Muscle of arm (tissue), 12 donors: ENCODE data around the gene MILR1. TPM values are rescaled to one million over a fixed set of nuclear protein-coding genes. Genes with fewer than 3 reads are reported as not detected.
A peak's percentile ranks its signal among the peaks of the same experiment; 100 is the strongest.
"Not testable (repeated sequence)": the region's sequence is repeated elsewhere in the genome, so short reads cannot be mapped to it uniquely, and the experiment has no call there.

Source experiments
- DNase-seq: peaks from one replicate; pipeline ENCODE4 v3.0.0-alpha.2; 2013
- polyA plus RNA-seq, 12 donors: library from polyadenylated mRNA; unstranded; fragments of 120-200 nt; gene quantifications; one replicate each; pipeline ENCODE4 v1.2.1, GENCODE V29; 2013; ENCODE audit not compliant: insufficient read length in 12 of 12

MILR1 gene
- polyA plus RNA-seq, 12 donors = 1.5 to 8.3 (median 3.7) TPM; not detected in 2

- DNase-seq = not testable (repeated sequence)
Measured at GRCh38 chr17:64466834-64467233, 17.9 kb downstream of the MILR1 start.

- no peak for DNase-seq
Measured at GRCh38 chr17:64470625-64471024, 21.7 kb downstream of the MILR1 start.

DNA sequence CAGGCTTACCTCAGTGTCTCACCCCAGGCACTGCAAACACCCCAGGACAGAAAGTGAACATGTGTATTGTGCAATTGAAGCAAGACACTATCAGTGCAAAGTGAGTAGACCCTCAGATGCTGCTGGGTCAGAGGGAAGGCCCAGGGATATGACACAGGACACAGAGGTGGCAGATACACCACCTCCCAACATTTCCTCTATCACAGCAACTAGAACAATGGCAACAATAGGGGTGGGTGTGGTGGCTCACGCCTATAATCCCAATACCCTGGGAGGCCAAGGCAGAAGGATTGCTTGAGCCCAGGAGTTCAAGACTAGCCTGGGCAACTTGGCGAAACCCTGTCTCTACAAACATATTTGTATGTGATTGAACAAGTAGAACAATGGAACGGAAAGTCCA is 22.5 kb downstream of the MILR1 start:
- no peak for DNase-seq

GRCh38 chr17:64472564-64472963 is 23.6 kb downstream of the MILR1 start:
- DNase-seq = no peak

DNA sequence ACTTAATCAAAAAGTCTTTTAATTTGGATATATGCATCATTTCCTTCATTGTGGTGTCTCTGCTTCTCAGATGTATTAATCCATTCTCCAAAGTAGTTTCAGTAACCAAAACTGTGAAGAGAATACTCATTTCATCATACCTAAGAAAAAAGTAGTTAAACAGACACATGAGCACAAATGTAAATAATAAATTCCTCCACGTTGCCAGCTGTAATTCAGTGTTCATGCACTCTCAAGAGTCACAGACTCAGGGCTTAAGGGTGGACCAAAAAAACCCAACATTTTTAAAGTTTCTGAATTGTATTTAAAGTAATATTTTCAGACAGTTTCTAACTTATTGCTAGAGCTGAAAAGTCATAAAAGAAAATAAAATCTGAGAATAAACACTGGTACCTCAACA is 28.9 kb downstream of the MILR1 start:
- DNase-seq = no peak

- no peak for DNase-seq
Measured at GRCh38 chr17:64480951-64481350, 32.0 kb downstream of the MILR1 start.

- no peak for DNase-seq
Measured at GRCh38 chr17:64484380-64484779, 35.5 kb downstream of the MILR1 start.

- no peak for DNase-seq
Measured at GRCh38 chr17:64488301-64488700, 39.4 kb downstream of the MILR1 start.

GRCh38 chr17:64491034-64491860 is 42.3 kb downstream of the MILR1 start:
- no peak for DNase-seq

DNA sequence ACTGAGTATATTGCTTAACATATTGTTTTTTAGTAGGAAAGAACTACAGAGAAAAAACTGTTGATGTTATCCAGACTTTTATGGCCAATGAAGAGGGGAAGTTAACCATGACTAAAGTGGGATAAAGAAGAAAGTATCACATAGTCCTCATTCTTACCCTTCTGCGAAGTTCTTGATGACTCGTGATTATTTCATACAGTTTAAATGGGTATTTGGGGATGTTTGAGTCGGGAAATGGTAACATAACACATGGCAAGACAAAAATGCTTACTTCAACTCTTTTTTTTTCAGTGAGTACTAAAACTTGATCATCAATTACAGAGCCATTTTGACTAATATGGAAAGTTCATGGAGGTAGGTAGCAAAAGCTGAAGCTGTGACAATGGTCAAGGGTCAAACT is 43.1 kb downstream of the MILR1 start:
- no peak for DNase-seq

DNA sequence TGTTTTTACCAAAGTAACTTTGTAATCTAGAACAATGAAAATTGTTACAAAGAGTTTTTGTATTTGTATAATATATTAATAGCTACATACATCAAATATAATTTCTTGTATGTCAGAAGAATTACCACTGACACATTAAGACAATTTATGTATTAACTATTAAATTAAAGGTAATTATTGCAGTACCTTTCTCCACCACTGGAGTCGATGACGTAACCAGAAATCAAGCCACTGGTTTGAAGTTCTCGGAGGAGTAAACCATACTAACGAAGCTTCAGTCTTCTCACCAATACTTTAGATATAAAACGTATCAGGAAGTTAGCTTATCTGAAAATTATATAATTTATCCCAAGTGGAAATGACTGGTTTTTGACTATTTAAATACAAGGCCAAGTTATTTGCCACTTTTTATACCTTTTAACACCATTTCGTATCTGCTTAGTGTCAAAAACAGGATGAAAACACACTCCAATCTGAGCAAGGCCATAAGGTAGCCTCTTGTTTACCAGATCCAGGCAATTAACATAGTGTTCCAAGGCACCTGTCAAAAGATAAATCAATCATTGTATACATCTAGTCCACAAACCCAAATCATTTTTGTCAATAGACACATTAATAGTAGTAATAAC is 43.7 kb downstream of the MILR1 start:
- DNase-seq = no peak

- no peak for DNase-seq
Measured at GRCh38 chr17:64494121-64494520, 45.2 kb downstream of the MILR1 start.

- not testable (repeated sequence) for DNase-seq
Measured at GRCh38 chr17:64495300-64495699, 46.4 kb downstream of the MILR1 start.

GRCh38 chr17:64496348-64496785 is 47.5 kb downstream of the MILR1 start:
- DNase-seq = no peak

DNA sequence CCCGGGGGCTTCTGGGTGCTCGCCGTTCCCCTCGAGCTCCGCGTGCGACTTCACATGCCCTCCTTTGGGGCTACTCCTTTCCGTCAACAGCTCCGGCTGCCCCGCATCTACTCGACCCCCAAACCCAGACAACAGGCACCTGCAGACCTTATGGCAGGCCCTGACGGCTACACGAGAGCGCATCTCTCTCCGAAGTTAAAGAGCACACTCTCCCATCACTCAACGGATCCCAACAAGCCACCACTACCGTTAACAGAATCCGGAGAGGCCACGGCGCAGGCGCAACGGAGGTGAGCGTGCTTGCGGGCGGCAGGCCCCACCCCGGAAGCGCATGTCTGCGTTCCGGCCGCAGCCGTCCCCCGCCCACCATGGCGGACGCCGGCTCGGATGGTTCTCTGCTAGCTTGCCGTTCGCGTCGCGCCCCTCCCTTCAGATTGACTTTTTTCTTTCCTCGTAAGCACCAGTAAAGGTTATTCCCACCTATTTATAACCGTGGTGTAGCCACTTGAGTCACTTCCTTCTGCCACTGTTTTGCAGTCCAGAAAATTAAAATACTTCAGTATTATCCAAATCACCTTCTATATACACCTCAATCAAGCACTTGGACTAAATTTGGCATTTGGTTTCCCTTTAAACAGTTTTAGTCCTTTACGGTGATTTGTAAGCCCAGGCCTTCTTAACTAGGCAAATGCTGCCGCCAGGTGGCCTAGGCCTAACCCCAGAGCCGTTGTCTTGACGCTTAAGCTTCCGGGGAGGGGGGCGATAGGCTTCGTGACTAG is 48.1 kb downstream of the MILR1 start, which contains the start of gene POLG2:
Gene POLG2, minus strand, starts transcription at position 269 of the 779 bp plus-strand sequence. Its CDS starts 86 bp downstream, at position 183.
- DNase-seq = peak; percentile 92

DNA sequence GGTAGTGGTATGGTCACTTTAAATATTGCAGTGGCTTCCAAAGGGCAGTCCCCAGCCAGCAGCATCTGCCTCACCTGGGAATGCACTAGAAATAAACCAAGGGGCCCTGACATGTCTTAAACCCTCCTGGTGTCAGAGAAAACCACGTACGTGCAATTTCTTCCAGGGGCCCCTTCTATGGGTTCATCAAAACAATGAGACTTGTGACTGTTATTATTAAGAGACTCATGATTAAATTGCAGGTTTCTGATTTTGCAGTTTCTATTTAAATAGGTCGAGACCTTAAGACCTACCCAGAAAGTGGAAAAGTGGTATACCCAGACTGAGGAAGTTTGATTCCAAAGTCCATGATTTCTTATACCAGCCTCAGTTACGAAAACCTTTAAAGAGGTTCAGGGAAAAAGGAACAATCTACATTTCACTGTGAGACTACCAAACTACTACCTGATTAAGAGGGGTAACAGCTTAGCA is 48.7 kb downstream of the MILR1 start:
- DNase-seq = no peak

- no peak for DNase-seq
Measured at GRCh38 chr17:64498308-64499203, 49.6 kb downstream of the MILR1 start.

DNA sequence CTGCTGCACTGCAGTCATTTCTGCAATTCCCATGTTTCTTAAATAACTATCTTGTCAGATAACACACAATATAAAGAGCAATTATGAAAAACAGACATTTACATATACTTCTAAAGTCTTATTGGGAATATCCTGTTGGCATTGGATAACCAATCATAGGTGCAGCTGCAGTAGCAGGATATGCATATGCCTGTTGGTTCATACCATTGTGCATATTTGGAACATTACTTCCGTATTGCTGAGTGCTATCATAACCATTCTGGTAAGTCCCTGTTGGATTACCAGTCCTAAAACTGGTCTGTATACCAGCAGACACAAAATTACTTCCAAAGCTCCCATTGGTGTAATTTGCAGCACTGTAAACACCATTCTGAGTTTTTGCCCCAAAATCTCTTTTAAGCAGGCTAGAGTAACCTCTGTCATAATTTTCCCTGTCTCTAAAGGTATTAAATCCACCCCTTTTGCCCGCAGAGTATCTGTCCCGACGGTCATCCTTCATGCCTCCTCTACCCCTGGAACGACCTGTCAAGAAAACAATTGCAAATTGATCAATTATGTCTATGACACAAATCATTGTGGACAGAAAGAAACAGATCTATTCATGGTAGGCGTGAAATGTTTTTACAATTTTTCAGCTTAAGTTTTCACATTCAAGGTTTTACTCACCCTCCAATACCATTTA is 51.0 kb downstream of the MILR1 start:
- no peak for DNase-seq

GRCh38 chr17:64500487-64500859 is 51.6 kb downstream of the MILR1 start:
- no peak for DNase-seq
